Measurements from ENCODE around the gene SFXN3.
A peak's percentile ranks its signal among the peaks of the same experiment; 100 is the strongest.
"Not testable (repeated sequence)": the region's sequence is repeated elsewhere in the genome, so short reads cannot be mapped to it uniquely, and the experiment has no call there.

The SFXN3 gene

DNA sequence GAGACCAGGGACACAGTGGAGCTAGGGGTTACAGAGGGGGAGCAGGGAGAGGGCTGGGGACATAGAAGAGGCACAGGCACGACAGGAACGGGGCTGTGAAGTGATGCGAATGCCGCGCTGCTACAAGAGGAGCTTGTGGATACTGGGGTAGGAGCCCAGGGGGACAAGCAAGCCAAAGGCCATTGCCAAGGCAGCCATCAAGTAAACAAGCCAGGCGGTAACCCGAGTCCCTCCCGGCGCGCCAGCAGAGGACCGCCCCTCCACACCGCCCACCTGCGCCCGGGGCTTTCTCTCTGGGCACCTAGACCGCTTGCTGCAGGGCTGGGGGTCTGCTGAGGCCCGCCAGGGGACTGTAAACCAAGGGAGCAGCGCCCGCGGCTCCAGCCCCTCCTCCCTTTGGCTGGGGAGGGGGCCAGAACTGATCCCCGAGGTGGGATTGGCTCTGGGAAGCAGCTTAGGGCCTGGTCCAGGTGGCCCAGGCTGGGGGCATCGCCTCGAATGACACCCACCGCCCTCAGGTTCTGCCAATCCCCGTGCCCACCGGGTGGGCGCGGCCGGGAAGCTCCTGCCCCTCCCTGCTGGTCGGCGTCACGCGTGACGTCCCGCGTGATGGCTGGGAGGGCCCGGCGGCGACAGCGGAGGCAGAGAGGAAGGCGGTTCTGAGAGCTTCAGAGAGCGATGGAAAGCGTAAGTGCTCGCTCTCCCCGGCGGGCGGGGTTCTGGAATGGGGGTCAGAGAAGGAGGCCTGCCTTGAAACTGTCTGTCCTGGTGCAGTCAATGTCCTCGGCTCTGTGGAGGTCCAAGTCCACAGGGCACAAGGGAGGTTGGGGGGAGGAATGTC, 982 bp downstream of the SFXN3 start:
- Mint-ChIP-seq H3K9me3 (no peaks in the 10 kb centered on the region), H3K4me3 (peak overlapping the region; percentile 90), H3K4me1 (ENCODE audit: low read depth) (peaks cover 20% of the 10 kb centered on the region), H3K27ac (peak overlapping the region; percentile 95), H3K27me3 (ENCODE audit: low read depth) (peaks cover 19% of the 10 kb centered on the region), H3K36me3 (ENCODE audit: low read depth) (peaks cover 10% of the 10 kb centered on the region)
- peak; percentile 61 for DNase-seq (ENCODE audit: low spot score)

- peaks cover 14% of the 10 kb centered on the region for H3K36me3 Mint-ChIP-seq (ENCODE audit: low read depth)
These were observed 1.7 kb downstream of the SFXN3 start for GRCh38 chr10:101032637-101033224.

DNA sequence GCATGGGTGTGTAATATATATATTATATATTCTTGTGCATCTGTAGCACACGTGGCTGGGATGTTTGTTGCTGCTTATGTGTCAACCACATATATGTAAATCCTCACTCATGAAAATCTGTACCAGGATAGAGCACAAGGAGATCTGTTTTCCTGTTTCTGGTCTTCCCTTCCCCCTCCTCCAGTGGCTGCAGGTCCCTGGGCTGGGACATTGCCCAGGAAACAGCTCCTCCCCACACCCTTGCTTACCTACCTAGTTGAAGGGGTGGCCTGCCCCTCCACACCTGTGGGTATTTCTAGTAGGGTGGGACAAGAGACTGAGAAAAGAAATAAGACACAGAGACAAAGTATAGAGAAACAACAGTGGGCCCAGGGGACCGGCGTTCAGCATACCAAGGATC, 2.2 kb downstream of the SFXN3 start:
- peaks cover 19% of the 10 kb centered on the region for H3K36me3 Mint-ChIP-seq (ENCODE audit: low read depth)
- peaks cover 10% of the 10 kb centered on the region for H3K27me3 Mint-ChIP-seq (ENCODE audit: low read depth)
- H3K9me3 Mint-ChIP-seq: no peaks in the 10 kb centered on the region
- H3K4me1 Mint-ChIP-seq (ENCODE audit: low read depth): peaks cover 20% of the 10 kb centered on the region
- DNase-seq (ENCODE audit: low spot score): no peak
- no peak overlapping the region for H3K27ac Mint-ChIP-seq
- H3K4me3 Mint-ChIP-seq: peak overlapping the region; percentile 47

More at GRCh38 chr10:101032637-101033224, 1.7 kb downstream of the SFXN3 start:
- Mint-ChIP-seq H3K27ac (peak overlapping the region; percentile 95), H3K4me1 (ENCODE audit: low read depth) (peaks cover 20% of the 10 kb centered on the region), H3K27me3 (ENCODE audit: low read depth) (peaks cover 13% of the 10 kb centered on the region), H3K4me3 (peak overlapping the region; percentile 90), H3K9me3 (no peaks in the 10 kb centered on the region)
- peak; percentile 76 for DNase-seq (ENCODE audit: low spot score)

GRCh38 chr10:101034404-101034803, 3.4 kb downstream of the SFXN3 start:
- H3K4me3 Mint-ChIP-seq; H3K27ac Mint-ChIP-seq; H3K9me3 Mint-ChIP-seq; DNase-seq (ENCODE audit: low spot score); H3K27me3 Mint-ChIP-seq (ENCODE audit: low read depth): not testable (repeated sequence)
- H3K4me1 Mint-ChIP-seq (ENCODE audit: low read depth): peaks cover 20% of the 10 kb centered on the region
- peaks cover 23% of the 10 kb centered on the region for H3K36me3 Mint-ChIP-seq (ENCODE audit: low read depth)

DNA sequence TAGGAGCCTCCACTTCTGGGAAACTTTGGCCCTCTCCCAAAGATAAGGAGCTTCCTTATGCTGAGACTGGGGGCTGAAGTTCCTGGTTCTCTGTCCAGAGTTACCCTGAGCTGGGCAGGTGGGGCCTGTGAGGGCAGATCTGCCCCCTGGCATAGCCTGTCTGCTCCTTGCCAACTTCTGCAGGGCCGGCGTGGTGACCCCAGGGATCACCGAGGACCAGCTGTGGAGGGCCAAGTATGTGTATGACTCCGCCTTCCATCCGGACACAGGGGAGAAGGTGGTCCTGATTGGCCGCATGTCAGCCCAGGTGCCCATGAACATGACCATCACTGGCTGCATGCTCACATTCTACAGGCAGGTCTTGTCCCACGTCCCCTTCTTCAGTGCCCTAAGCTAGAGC, 4.3 kb downstream of the SFXN3 start:
- peaks cover 20% of the 10 kb centered on the region for H3K4me1 Mint-ChIP-seq (ENCODE audit: low read depth)
- no peak overlapping the region for H3K27ac Mint-ChIP-seq
- no peaks in the 10 kb centered on the region for H3K9me3 Mint-ChIP-seq
- DNase-seq (ENCODE audit: low spot score): no peak
- no peak overlapping the region for H3K4me3 Mint-ChIP-seq
- no peaks in the 10 kb centered on the region for H3K27me3 Mint-ChIP-seq (ENCODE audit: low read depth)
- H3K36me3 Mint-ChIP-seq (ENCODE audit: low read depth): peaks cover 23% of the 10 kb centered on the region

GRCh38 chr10:101035916-101036702, 5.1 kb downstream of the SFXN3 start:
- Mint-ChIP-seq H3K4me1 (ENCODE audit: low read depth) (peaks cover 22% of the 10 kb centered on the region), H3K27ac (no peak overlapping the region), H3K9me3 (no peaks in the 10 kb centered on the region), H3K36me3 (ENCODE audit: low read depth) (peaks cover 24% of the 10 kb centered on the region), H3K27me3 (ENCODE audit: low read depth) (no peaks in the 10 kb centered on the region), H3K4me3 (no peak overlapping the region)
- no peak for DNase-seq (ENCODE audit: low spot score)

DNA sequence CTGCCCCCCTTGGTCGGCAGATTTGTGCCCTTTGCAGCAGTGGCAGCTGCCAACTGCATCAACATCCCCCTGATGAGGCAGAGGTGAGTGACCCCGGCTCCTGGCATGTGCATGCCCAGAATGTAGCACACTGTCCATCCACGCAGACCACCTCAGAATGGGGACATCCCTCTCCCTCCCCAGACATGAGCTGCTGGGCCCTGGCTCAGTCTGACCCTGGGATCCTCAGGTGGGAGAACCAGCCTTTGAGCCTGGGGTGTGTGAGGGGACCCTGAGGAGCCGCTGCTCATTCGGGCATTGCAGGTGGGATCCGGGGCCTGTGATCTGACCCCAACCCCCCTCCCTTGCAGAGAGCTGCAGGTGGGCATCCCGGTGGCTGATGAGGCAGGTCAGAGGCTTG, 5.7 kb downstream of the SFXN3 start:
- Mint-ChIP-seq H3K27ac (no peak overlapping the region), H3K9me3 (no peaks in the 10 kb centered on the region), H3K4me3 (no peak overlapping the region), H3K27me3 (ENCODE audit: low read depth) (no peaks in the 10 kb centered on the region), H3K36me3 (ENCODE audit: low read depth) (peaks cover 25% of the 10 kb centered on the region), H3K4me1 (ENCODE audit: low read depth) (peaks cover 21% of the 10 kb centered on the region)
- no peak for DNase-seq (ENCODE audit: low spot score)

GRCh38 chr10:101038484-101038883, 7.5 kb downstream of the SFXN3 start:
- H3K27me3 Mint-ChIP-seq (ENCODE audit: low read depth): peaks cover under 1% of the 10 kb centered on the region
- H3K9me3 Mint-ChIP-seq: no peaks in the 10 kb centered on the region
- no peak for DNase-seq (ENCODE audit: low spot score)
- peaks cover 24% of the 10 kb centered on the region for H3K4me1 Mint-ChIP-seq (ENCODE audit: low read depth)
- H3K36me3 Mint-ChIP-seq (ENCODE audit: low read depth): peaks cover 25% of the 10 kb centered on the region
- no peak overlapping the region for H3K27ac Mint-ChIP-seq
- H3K4me3 Mint-ChIP-seq: no peak overlapping the region

GRCh38 chr10:101040061-101040460, 9.0 kb downstream of the SFXN3 start:
- H3K4me3 Mint-ChIP-seq: no peak overlapping the region
- H3K36me3 Mint-ChIP-seq (ENCODE audit: low read depth): peaks cover 22% of the 10 kb centered on the region
- no peaks in the 10 kb centered on the region for H3K9me3 Mint-ChIP-seq
- H3K27ac Mint-ChIP-seq: no peak overlapping the region
- H3K4me1 Mint-ChIP-seq (ENCODE audit: low read depth): peaks cover 21% of the 10 kb centered on the region
- no peak for DNase-seq (ENCODE audit: low spot score)
- H3K27me3 Mint-ChIP-seq (ENCODE audit: low read depth): peaks cover 11% of the 10 kb centered on the region

DNA sequence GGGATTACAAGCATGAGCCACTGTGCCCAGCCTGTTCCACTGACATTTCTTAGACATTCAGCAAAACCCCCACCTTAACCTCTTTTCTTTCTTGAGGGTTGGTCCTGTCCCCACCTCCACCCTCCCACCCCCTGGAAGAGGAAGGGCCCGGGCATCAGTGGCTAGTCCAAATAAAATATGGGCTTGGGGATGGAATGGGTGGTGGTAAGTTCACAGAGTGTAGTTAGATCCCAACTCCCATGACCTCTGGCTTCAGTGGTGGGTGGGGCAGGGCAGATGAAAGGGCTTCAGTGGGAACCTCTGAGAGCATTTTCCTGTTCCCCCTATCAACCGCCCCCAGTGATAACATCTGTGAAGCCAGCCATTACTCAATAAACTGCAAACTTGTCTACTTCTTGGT, 9.8 kb downstream of the SFXN3 start:
- H3K27ac Mint-ChIP-seq: no peak overlapping the region
- DNase-seq (ENCODE audit: low spot score): no peak

DNA sequence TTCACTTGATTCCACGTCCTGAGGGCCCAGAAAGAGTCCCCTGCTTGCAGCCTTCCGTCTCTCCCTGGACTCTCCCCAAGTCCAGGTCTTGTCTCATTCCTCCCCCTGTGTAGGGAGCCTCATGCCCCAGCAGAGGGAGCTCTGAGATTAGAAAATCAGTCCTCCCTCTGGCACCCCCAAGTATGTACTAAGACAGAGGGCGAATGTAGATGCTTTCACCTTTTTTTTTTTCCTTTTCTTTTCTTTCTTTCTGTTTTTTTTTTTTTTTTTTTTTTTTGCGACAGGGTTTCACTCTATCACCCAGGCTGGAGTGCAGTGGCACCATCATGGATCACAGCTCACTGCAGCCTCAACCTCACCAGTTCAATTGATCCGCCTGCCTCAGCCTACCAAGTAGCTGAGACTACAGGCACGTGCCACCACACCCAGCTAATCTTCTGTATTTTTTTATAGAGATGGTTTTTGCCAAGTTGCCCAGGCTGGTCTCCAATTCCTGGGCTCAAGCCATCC, 10.3 kb downstream of the SFXN3 start:
- H3K4me3 Mint-ChIP-seq: no peak overlapping the region
- H3K9me3 Mint-ChIP-seq: no peaks in the 10 kb centered on the region
- H3K27me3 Mint-ChIP-seq (ENCODE audit: low read depth): peaks cover 23% of the 10 kb centered on the region
- peak overlapping the region; percentile 7 for H3K27ac Mint-ChIP-seq
- peak; percentile 62 for DNase-seq (ENCODE audit: low spot score)
- peaks cover 21% of the 10 kb centered on the region for H3K4me1 Mint-ChIP-seq (ENCODE audit: low read depth)
- H3K36me3 Mint-ChIP-seq (ENCODE audit: low read depth): peaks cover 17% of the 10 kb centered on the region

More for the DNA sequence above, 9.8 kb downstream of the SFXN3 start:
- Mint-ChIP-seq H3K9me3 (no peaks in the 10 kb centered on the region), H3K4me1 (ENCODE audit: low read depth) (peaks cover 21% of the 10 kb centered on the region), H3K4me3 (no peak overlapping the region), H3K27me3 (ENCODE audit: low read depth) (peaks cover 18% of the 10 kb centered on the region), H3K36me3 (ENCODE audit: low read depth) (peaks cover 19% of the 10 kb centered on the region)

DNA sequence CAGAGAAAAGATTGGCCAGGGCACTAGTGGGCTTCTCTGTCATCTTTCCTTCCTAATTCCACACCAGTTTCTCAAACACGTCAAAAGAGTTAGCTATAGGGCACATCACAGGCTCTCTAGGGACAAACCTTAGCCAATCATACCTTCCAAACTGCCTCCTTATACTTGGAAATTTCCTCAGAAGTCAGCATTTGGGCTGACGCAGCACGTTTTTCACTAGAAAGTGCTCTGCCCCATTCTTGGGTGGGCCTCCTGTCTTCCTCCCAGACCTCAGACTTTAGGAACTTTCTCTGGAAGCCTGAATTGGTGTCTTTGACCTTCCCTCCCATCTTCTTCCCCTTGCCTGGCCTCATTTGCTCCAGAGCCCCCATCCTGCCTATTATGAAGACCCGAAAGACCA, 11.1 kb downstream of the SFXN3 start:
- Mint-ChIP-seq H3K36me3 (ENCODE audit: low read depth) (peaks cover 15% of the 10 kb centered on the region), H3K27ac (no peak overlapping the region), H3K9me3 (no peaks in the 10 kb centered on the region), H3K4me3 (peak overlapping the region; percentile 91), H3K27me3 (ENCODE audit: low read depth) (peaks cover 31% of the 10 kb centered on the region), H3K4me1 (ENCODE audit: low read depth) (peaks cover 21% of the 10 kb centered on the region)
- DNase-seq (ENCODE audit: low spot score): no peak

DNA sequence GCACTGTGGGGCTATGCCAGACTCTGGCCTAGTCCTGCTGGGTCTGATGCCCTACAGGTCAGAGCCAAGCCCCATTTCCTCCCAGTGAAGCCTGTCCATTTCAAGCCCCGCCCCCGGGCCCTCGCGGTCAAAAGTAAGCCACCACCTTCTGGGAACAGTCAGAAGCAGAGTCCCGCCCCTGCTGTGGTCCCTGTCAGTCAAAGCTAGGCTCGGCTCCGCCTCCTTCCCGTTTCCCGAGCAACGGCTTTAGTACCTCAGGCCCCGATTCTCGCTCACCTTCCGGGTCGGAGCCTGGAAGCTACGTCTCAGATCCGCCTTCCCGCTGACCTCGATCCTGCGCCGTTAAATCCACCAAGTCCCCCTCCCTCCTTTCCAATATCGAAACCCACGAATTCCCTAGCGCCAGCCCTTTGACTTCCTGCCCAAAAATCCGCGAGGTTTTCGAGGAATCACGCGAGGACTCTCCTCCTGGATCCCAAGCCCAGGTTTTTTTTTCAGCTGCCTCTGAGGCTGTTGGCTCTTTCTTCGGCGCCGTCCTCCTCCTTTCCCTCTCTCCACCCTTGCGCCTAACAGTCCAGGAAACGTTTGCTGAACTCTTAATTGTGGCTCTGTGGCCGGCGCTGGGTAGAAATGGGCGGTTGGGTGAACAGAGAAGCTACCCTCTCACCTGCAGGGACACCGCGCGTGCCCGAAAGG, 11.8 kb downstream of the SFXN3 start:
- Mint-ChIP-seq H3K27me3 (ENCODE audit: low read depth) (peaks cover 38% of the 10 kb centered on the region), H3K36me3 (ENCODE audit: low read depth) (peaks cover 10% of the 10 kb centered on the region), H3K4me3 (peak overlapping the region; percentile 91), H3K9me3 (no peaks in the 10 kb centered on the region), H3K27ac (peak overlapping the region; percentile 84), H3K4me1 (ENCODE audit: low read depth) (peaks cover 21% of the 10 kb centered on the region)
- peak; percentile 91 for DNase-seq (ENCODE audit: low spot score)

Measured in T-helper 2 cell treated with Interferon-gamma antibody and Interleukin-4, amounts not matched to agents 5 μg/mL and 100 μg/mL, for 36 hours (primary cell).